ENCODE measurements around the gene FURIN.
"Not testable (repeated sequence)": the region's sequence is repeated elsewhere in the genome, so short reads cannot be mapped to it uniquely, and the experiment has no call there.

FURIN gene

DNA sequence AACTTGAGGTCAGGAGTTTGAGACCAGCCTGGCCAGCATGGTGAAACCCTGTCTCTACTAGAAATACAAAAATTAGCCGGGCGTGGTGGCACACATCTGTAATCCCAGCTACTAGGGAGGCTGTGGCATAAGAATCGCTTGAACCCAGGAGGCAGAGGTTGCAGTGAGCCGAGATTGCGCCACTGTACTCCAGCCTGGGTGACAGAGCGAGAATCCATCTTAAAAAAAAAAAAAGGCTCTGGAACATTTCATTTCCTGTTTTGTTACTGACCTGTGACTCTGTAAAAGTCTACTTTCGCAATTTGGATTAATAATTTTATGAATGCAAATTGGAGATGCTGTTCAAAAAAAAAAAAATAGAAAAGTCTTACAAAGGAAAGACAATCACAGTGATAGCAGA is 59.7 kb downstream of the FURIN start:
- not testable (repeated sequence) for H3K4me3 ChIP-seq (replicated peaks; ENCODE audit: insufficient read depth, low read length)

DNA sequence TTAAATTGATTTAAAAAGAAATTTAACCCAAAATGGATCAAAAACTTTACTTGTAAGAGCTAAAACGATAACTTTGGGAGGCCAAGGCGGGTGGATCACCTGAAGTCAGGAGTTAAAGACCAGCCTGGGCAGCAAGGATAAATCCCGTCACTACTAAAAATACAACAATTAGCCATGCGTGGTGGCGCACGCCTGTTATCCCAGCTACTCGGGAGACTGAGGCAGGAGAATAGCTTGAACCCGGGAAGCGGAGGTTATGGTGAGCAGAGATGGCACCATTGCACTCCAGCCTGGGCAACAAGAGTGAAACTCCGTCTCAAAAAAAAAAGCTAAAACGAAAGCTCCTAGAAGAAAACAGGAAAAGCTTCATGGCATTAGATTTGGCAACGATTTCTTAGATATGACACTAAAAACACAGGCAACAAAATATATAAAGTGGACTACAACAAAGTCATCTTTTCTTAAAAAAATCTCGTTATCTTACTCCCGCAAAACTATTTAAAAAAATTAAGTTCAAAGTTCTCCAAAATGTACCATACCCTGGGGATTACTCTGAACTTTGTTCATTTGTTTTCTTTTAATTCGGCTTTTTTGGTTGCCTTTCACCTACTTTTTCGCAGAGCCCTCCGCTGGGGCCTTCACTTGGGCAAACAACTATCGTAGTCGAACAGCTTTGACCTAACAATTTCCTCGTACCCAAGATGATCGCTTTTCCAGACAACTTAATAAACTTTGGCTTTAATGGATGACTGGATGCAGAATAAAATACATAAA is 61.0 kb downstream of the FURIN start:
- H3K4me3 ChIP-seq (replicated peaks; ENCODE audit: insufficient read depth, low read length) = peak overlapping the region; percentile 47
- DNase-seq (ENCODE audit: low read depth in 1 of 2, low spot score in 1 of 2) = no peak
- no peaks in the 10 kb centered on the region for H3K27me3 ChIP-seq (ENCODE audit: insufficient read depth, poor library complexity, severe bottlenecking)
- H3K27ac ChIP-seq (replicated peaks) = peak overlapping the region; percentile 93
- TF ChIP-seq SPI1 (IDR thresholded peaks at IDR 0.05; ENCODE audit: borderline replicate concordance, low read depth) (no peak), POLR2AphosphoS5 (IDR thresholded peaks at IDR 0.05; ENCODE audit: low read depth) (no peak), GABPA (IDR thresholded peaks at IDR 0.05; ENCODE audit: low read depth) (no peak)
- TF ChIP-seq, protein P1, sequence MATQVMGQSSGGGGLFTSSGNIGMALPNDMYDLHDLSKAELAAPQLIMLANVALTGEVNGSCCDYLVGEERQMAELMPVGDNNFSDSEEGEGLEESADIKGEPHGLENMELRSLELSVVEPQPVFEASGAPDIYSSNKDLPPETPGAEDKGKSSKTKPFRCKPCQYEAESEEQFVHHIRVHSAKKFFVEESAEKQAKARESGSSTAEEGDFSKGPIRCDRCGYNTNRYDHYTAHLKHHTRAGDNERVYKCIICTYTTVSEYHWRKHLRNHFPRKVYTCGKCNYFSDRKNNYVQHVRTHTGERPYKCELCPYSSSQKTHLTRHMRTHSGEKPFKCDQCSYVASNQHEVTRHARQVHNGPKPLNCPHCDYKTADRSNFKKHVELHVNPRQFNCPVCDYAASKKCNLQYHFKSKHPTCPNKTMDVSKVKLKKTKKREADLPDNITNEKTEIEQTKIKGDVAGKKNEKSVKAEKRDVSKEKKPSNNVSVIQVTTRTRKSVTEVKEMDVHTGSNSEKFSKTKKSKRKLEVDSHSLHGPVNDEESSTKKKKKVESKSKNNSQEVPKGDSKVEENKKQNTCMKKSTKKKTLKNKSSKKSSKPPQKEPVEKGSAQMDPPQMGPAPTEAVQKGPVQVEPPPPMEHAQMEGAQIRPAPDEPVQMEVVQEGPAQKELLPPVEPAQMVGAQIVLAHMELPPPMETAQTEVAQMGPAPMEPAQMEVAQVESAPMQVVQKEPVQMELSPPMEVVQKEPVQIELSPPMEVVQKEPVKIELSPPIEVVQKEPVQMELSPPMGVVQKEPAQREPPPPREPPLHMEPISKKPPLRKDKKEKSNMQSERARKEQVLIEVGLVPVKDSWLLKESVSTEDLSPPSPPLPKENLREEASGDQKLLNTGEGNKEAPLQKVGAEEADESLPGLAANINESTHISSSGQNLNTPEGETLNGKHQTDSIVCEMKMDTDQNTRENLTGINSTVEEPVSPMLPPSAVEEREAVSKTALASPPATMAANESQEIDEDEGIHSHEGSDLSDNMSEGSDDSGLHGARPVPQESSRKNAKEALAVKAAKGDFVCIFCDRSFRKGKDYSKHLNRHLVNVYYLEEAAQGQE (IDR thresholded peaks at IDR 0.05; ENCODE audit: insufficient replicate concordance, low read depth) = no peak
- TF ChIP-seq, protein P2, sequence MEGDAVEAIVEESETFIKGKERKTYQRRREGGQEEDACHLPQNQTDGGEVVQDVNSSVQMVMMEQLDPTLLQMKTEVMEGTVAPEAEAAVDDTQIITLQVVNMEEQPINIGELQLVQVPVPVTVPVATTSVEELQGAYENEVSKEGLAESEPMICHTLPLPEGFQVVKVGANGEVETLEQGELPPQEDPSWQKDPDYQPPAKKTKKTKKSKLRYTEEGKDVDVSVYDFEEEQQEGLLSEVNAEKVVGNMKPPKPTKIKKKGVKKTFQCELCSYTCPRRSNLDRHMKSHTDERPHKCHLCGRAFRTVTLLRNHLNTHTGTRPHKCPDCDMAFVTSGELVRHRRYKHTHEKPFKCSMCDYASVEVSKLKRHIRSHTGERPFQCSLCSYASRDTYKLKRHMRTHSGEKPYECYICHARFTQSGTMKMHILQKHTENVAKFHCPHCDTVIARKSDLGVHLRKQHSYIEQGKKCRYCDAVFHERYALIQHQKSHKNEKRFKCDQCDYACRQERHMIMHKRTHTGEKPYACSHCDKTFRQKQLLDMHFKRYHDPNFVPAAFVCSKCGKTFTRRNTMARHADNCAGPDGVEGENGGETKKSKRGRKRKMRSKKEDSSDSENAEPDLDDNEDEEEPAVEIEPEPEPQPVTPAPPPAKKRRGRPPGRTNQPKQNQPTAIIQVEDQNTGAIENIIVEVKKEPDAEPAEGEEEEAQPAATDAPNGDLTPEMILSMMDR (IDR thresholded peaks at IDR 0.05; ENCODE audit: insufficient read depth, low read length) = no peak

More for the DNA sequence above, 59.7 kb downstream of the FURIN start:
- DNase-seq (ENCODE audit: low read depth in 1 of 2, low spot score in 1 of 2) = peak in 1 of 2 experiments; percentile 50
- H3K27ac ChIP-seq (replicated peaks) = peak overlapping the region; percentile 93
- TF ChIP-seq SPI1 (IDR thresholded peaks at IDR 0.05; ENCODE audit: borderline replicate concordance, low read depth) = 0 out of 2 replicates have a peak, but pooled peaks have one; percentile 27
- H3K27me3 ChIP-seq (ENCODE audit: insufficient read depth, poor library complexity, severe bottlenecking) = not testable (repeated sequence)

DNA sequence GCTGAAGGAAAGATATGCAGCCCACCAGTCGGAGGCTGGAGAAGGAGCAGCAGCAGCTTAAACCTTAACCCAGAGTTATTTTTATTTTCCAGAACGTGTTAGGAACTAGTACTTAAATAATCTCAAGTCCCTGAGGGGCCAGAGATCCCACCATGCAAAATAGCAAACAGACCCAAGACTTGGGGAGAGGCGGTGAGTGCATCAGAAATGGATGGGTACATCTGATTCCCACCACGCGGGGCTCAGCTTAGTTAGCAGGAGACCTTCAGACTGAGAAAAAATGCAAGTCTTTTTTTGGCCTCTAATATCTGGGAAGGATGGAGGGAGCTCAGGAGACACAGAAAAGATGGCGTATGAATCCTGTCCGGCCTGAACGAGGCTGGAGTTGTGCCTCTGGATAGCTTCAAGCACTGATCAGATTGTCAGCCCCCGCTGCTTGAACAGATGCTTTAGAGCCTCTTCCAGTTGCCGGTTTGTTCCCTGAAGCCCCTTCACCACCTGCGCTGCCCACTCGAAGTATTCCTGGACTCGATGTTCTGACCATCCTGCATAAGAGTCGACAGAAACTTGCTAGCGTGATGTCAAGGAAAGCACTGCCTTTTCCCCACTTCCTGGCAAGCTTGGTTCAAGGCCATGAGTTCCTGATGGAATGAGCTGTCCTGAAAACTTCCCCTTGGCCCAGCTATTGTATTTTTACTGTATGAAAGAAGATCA is 62.6 kb downstream of the FURIN start:
- peak overlapping the region; percentile 75 for H3K4me3 ChIP-seq (replicated peaks; ENCODE audit: insufficient read depth, low read length)
- TF ChIP-seq POLR2AphosphoS5 (IDR thresholded peaks at IDR 0.05; ENCODE audit: low read depth) = no peak
- no peak for TF ChIP-seq SPI1 (IDR thresholded peaks at IDR 0.05; ENCODE audit: borderline replicate concordance, low read depth)
- TF ChIP-seq, protein P1 (IDR thresholded peaks at IDR 0.05; ENCODE audit: insufficient replicate concordance, low read depth) = no peak
- no peak for DNase-seq (ENCODE audit: low read depth in 1 of 2, low spot score in 1 of 2)
- no peaks in the 10 kb centered on the region for H3K27me3 ChIP-seq (ENCODE audit: insufficient read depth, poor library complexity, severe bottlenecking)
- H3K27ac ChIP-seq (replicated peaks) = peak overlapping the region; percentile 93

DNA sequence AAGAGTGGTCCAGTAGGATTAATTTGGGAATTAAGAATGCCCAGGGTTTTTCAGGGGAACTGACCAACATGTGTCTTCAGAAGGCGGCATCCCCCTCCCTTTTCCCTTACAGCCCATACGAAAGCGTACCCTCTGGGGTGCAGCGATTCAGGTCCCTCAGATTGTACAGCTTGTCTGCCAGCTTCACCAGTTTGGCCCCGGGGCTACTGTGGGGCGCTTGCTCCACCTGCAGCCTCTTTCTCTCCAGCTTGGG is 63.1 kb downstream of the FURIN start:
- H3K27me3 ChIP-seq (ENCODE audit: insufficient read depth, poor library complexity, severe bottlenecking) = no peaks in the 10 kb centered on the region
- H3K4me3 ChIP-seq (replicated peaks; ENCODE audit: insufficient read depth, low read length) = peak overlapping the region; percentile 75
- no peak for DNase-seq (ENCODE audit: low read depth in 1 of 2, low spot score in 1 of 2)
- peak overlapping the region; percentile 93 for H3K27ac ChIP-seq (replicated peaks)
- TF ChIP-seq GABPA (IDR thresholded peaks at IDR 0.05; ENCODE audit: low read depth) (no peak), SPI1 (IDR thresholded peaks at IDR 0.05; ENCODE audit: borderline replicate concordance, low read depth) (no peak), POLR2AphosphoS5 (IDR thresholded peaks at IDR 0.05; ENCODE audit: low read depth) (no peak)
- TF ChIP-seq, protein P1 (IDR thresholded peaks at IDR 0.05; ENCODE audit: insufficient replicate concordance, low read depth) = no peak
- TF ChIP-seq, protein P2 (IDR thresholded peaks at IDR 0.05; ENCODE audit: insufficient read depth, low read length) = no peak

Measured in HL-60 (cell line).